ENCODE measurements around the gene HSPB8. TPM values are rescaled to one million over a fixed set of nuclear protein-coding genes. Genes with fewer than 3 reads are reported as not detected.
A peak's percentile ranks its signal among the peaks of the same experiment; 100 is the strongest.

The HSPB8 gene
- total RNA-seq, 2 donors from 2014 or later = 9.7 to 10.4 TPM

DNA sequence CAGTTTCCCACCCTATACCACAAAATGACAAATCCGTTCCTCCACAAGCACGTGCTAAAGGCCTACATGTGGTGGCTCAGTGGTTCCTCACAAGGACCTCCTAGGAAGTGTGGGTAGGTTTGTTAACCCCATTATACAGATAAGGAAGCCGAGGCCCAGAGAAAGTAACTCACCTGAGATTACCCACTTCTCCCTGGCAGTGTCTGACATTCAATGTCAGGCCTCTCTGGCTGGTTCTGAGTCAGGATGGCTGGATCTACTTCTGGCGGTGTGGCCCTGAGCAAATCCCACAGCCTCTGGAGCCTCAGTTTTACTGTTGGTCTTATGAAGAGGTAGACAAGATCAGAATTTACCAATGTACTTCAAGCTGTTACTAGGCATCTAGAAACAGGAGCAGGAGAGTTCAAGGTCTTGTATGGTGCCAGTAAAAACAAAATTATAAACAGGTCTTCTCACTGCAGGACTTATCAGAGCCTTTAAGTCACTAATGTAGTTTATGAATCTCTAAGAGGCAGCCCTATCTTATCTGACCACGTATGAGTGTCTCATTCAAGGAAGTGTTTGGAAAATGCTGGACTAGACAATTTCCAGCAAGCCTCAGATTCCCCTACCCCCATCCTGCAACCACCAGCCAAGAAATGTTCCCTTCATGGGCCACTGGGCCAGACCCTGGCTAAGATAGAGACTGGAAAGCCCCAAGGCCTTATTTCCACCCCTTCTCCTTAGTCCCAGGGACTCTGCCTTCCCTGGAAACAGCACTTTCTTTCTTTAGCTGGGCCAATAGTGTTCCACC is 4.2 kb downstream of the HSPB8 start:
- no peak for DNase-seq
- no peaks in the 10 kb centered on the region for H3K9me3 ChIP-seq (ENCODE audit: control insufficient read depth, low read length)
- H3K27me3 ChIP-seq (ENCODE audit: control insufficient read depth, insufficient read depth, low read length, poor library complexity, severe bottlenecking) = no peaks in the 10 kb centered on the region
- peaks cover 2% of the 10 kb centered on the region for H3K27me3 Mint-ChIP-seq (ENCODE audit: insufficient read depth)
- peaks cover 4% of the 10 kb centered on the region for H3K36me3 Mint-ChIP-seq (ENCODE audit: low read depth)
- 84 to 94% methylated on average over 2 to 5 of the region's 5 CpGs for WGBS, 2 experiments (ENCODE audit: insufficient coverage in 1 of 2, insufficient read length in 1 of 2)
- H3K4me1 Mint-ChIP-seq = peaks cover 35% of the 10 kb centered on the region
- H3K4me3 ChIP-seq (ENCODE audit: low read length) = no peak overlapping the region
- TF ChIP-seq, protein P1, sequence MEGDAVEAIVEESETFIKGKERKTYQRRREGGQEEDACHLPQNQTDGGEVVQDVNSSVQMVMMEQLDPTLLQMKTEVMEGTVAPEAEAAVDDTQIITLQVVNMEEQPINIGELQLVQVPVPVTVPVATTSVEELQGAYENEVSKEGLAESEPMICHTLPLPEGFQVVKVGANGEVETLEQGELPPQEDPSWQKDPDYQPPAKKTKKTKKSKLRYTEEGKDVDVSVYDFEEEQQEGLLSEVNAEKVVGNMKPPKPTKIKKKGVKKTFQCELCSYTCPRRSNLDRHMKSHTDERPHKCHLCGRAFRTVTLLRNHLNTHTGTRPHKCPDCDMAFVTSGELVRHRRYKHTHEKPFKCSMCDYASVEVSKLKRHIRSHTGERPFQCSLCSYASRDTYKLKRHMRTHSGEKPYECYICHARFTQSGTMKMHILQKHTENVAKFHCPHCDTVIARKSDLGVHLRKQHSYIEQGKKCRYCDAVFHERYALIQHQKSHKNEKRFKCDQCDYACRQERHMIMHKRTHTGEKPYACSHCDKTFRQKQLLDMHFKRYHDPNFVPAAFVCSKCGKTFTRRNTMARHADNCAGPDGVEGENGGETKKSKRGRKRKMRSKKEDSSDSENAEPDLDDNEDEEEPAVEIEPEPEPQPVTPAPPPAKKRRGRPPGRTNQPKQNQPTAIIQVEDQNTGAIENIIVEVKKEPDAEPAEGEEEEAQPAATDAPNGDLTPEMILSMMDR (conservative IDR thresholded peaks at IDR 0.05) = no peak
- no peak overlapping the region for H3K27ac ChIP-seq (ENCODE audit: low read depth, low read length)
- H3K9me3 Mint-ChIP-seq = no peaks in the 10 kb centered on the region
- no peak overlapping the region for H3K4me3 Mint-ChIP-seq
- no peak overlapping the region for H3K9ac ChIP-seq (ENCODE audit: extremely low read depth, low read length, poor library complexity, severe bottlenecking)
- H3K4me1 ChIP-seq (ENCODE audit: control insufficient read depth, insufficient read depth, low read length) = peaks cover 21% of the 10 kb centered on the region
- no peaks in the 10 kb centered on the region for H3K36me3 ChIP-seq (ENCODE audit: control insufficient read depth, insufficient read depth, low read length)
- peak overlapping the region; percentile 26 for H3K27ac Mint-ChIP-seq

- no peak overlapping the region for H3K9ac ChIP-seq (ENCODE audit: extremely low read depth, low read length, poor library complexity, severe bottlenecking)
- Mint-ChIP-seq H3K27me3 (ENCODE audit: insufficient read depth) (no peaks in the 10 kb centered on the region), H3K27ac (peak overlapping the region; percentile 60), H3K36me3 (ENCODE audit: low read depth) (peaks cover 12% of the 10 kb centered on the region), H3K4me1 (peaks cover 36% of the 10 kb centered on the region), H3K9me3 (peaks cover 2% of the 10 kb centered on the region), H3K4me3 (no peak overlapping the region)
- WGBS, 2 experiments (ENCODE audit: insufficient coverage in 1 of 2, insufficient read length in 1 of 2) = 90 to 91% methylated on average over 3 to 8 of the region's 9 CpGs
- H3K9me3 ChIP-seq (ENCODE audit: control insufficient read depth, low read length) = no peaks in the 10 kb centered on the region
- no peak overlapping the region for H3K27ac ChIP-seq (ENCODE audit: low read depth, low read length)
- no peaks in the 10 kb centered on the region for H3K27me3 ChIP-seq (ENCODE audit: control insufficient read depth, insufficient read depth, low read length, poor library complexity, severe bottlenecking)
- no peak overlapping the region for H3K4me3 ChIP-seq (ENCODE audit: low read length)
- H3K4me1 ChIP-seq (ENCODE audit: control insufficient read depth, insufficient read depth, low read length) = peaks cover 18% of the 10 kb centered on the region
- TF ChIP-seq, protein P1 (conservative IDR thresholded peaks at IDR 0.05) = no peak
- DNase-seq = no peak
- peaks cover 4% of the 10 kb centered on the region for H3K36me3 ChIP-seq (ENCODE audit: control insufficient read depth, insufficient read depth, low read length)
These were observed 5.4 kb downstream of the HSPB8 start for GRCh38 chr12:119183942-119184695.

DNA sequence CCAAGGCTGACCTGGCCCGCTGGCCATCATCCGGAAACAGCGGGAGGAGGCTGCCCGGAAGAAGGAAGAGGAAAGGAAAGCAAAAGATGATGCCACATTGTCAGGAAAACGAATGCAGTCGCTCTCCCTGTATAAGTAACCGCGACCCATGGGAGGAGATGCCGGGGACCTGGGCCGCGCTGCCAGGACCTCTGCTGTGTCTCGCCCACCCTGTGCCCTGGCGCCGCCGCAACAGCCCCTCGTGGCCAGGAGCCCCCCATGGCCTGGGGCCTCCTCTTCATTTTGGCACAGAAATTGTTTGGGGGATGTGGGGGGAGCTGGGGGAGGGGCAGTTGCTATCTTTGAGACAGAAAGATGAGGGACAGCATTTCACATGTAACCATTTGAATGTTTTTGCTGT is 16.5 kb downstream of the HSPB8 start:
- Mint-ChIP-seq H3K9me3 (no peaks in the 10 kb centered on the region), H3K27ac (no peak overlapping the region), H3K4me1 (peaks cover 9% of the 10 kb centered on the region), H3K4me3 (no peak overlapping the region), H3K27me3 (ENCODE audit: insufficient read depth) (peaks cover 3% of the 10 kb centered on the region), H3K36me3 (ENCODE audit: low read depth) (peaks cover 9% of the 10 kb centered on the region)
- no peak for DNase-seq
- no peaks in the 10 kb centered on the region for H3K9me3 ChIP-seq (ENCODE audit: control insufficient read depth, low read length)
- no peak overlapping the region for H3K4me3 ChIP-seq (ENCODE audit: low read length)
- WGBS, 2 experiments (ENCODE audit: insufficient coverage in 1 of 2, insufficient read length in 1 of 2) = 95% methylated on average over 10 to 16 of the region's 16 CpGs
- no peak overlapping the region for H3K27ac ChIP-seq (ENCODE audit: low read depth, low read length)
- peaks cover 11% of the 10 kb centered on the region for H3K4me1 ChIP-seq (ENCODE audit: control insufficient read depth, insufficient read depth, low read length)
- TF ChIP-seq, protein P1 (conservative IDR thresholded peaks at IDR 0.05) = no peak
- H3K27me3 ChIP-seq (ENCODE audit: control insufficient read depth, insufficient read depth, low read length, poor library complexity, severe bottlenecking) = no peaks in the 10 kb centered on the region
- peaks cover 24% of the 10 kb centered on the region for H3K36me3 ChIP-seq (ENCODE audit: control insufficient read depth, insufficient read depth, low read length)
- no peak overlapping the region for H3K9ac ChIP-seq (ENCODE audit: extremely low read depth, low read length, poor library complexity, severe bottlenecking)

All from endodermal cell (in vitro differentiated cells).